Right atrium auricular region (tissue), 2 donors: ENCODE measurements around the gene DPP6. TPM values are rescaled to one million over a fixed set of nuclear protein-coding genes. Genes with fewer than 3 reads are reported as not detected.

Source experiments
- DNase-seq: peaks from one replicate; pipeline ENCODE4 v3.0.0-alpha.2; 2019; ENCODE audit warnings: low spot score
- H3K27ac ChIP-seq, 2 donors: fragments of 200-600 bp; sonication (generic); 1 replicate in 1 of 2; 2 replicates in 1 of 2; pipeline ENCODE4 v1.5.1; 2016 to 2019
- H3K27me3 ChIP-seq, 2 donors: fragments of 200-600 bp; sonication (generic); one replicate each; pipeline versions ENCODE4 v1.5.1 to v1.6.0; 2017 to 2019
- H3K36me3 ChIP-seq: fragments of 200-600 bp; sonication (generic); one replicate; pipeline ENCODE4 v1.5.1; 2016
- H3K4me1 ChIP-seq, 2 donors: fragments of 200-600 bp; sonication (generic); one replicate each; pipeline versions ENCODE4 v1.5.1 to v1.6.0; 2017 to 2019
- H3K4me3 ChIP-seq, 2 donors: fragments of 200-600 bp; sonication (generic); 1 replicate in 1 of 2; 2 replicates in 1 of 2; pipeline ENCODE4 v1.5.1; 2017 to 2019; ENCODE audit warnings: mild to moderate bottlenecking in 1 of 2, moderate library complexity in 1 of 2
- H3K9me3 ChIP-seq, 2 donors: fragments of 200-600 bp; sonication (generic); one replicate each; pipeline ENCODE4 v1.5.1; 2019
- total RNA-seq, 2 donors: library from RNA; depleted of rRNA; stranded (reverse); fragments of >200 nt; gene quantifications; one replicate each; pipeline ENCODE4 v1.1.0, GENCODE V29; 2016
- TF ChIP-seq, protein P1 (sequence below), 2 donors: fragments of 200-600 bp; sonication (generic); IDR thresholded peaks; one replicate each; pipeline ENCODE4 v1.5.1; 2019; ENCODE audit warnings: antibody characterized with exemption in 2 of 2

The DPP6 gene
- total RNA-seq, 2 donors from 2014 or later, result 0.35 to 0.85 TPM

DNA sequence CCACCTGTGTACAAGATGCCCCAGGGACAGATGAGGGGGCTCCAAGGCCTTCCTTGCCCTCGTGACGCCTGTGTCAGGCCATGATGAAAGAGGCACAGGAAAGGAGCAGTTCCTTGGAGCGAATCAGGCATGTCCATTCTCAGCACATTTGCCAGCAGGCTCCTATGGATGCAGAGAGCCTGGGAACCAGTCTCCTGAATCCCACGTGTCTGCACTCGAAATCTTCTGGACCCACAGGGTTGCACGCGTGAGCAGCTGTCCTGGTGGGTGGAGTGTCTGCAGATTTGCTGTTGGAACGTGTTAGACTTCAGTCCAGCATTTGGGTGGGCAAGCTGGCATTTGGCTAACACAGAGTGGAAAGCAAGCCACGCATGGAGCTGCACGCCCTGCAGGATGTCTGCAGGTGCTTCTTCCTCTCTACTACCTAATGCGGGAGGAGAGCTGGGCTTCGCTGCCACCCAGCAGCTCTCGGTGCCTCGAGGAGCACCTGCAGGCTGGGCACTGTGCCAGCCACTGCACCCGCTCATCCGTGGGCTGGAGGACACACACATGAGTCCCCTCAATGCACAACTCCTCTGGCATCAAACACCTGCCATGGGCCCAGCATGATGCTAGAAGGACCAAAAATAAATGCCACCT is 810.1 kb downstream of the DPP6 start:
- H3K27me3 ChIP-seq, result no peaks in the 10 kb centered on the region
- TF ChIP-seq, protein P1, sequence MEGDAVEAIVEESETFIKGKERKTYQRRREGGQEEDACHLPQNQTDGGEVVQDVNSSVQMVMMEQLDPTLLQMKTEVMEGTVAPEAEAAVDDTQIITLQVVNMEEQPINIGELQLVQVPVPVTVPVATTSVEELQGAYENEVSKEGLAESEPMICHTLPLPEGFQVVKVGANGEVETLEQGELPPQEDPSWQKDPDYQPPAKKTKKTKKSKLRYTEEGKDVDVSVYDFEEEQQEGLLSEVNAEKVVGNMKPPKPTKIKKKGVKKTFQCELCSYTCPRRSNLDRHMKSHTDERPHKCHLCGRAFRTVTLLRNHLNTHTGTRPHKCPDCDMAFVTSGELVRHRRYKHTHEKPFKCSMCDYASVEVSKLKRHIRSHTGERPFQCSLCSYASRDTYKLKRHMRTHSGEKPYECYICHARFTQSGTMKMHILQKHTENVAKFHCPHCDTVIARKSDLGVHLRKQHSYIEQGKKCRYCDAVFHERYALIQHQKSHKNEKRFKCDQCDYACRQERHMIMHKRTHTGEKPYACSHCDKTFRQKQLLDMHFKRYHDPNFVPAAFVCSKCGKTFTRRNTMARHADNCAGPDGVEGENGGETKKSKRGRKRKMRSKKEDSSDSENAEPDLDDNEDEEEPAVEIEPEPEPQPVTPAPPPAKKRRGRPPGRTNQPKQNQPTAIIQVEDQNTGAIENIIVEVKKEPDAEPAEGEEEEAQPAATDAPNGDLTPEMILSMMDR (IDR thresholded peaks at IDR 0.05), result no peak

DNA sequence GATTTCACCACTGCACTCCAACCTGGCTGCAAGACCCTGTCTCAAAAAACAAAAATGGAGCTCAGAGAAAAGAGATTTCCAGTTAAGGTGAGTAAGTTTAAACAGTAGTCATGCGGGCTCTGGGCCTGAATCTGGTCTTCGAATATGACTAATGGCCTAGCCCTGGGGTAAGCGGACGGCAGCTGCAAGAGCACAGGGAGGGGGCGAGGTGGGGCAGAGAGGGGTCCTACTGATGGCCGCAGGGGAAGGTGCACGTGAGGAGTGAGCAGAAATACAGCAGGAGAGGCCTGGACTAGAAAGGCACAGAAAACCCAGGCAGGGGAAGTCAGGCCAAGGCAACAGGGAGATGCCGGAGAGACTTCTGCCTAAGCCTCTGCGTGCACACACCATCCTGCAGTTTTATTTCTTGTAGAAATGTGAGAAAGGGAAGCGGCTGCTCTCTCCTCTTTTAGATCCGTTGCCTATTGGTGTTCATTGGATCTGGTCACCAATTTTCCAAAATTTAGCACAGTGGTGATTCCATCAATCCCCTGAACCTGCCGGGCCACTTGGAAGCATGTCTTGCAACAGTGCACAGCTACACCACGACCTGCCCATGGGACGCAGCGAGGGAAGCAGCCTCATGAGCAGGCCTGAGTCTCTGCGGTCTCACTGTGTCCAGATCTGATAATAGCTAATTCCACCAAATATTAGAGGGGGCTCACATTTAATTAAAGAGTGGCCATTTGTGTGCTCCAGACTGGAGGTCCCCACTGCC is 811.7 kb downstream of the DPP6 start:
- no peaks in the 10 kb centered on the region for H3K4me1 ChIP-seq
- no peak overlapping the region for H3K4me3 ChIP-seq
- H3K27me3 ChIP-seq, result no peaks in the 10 kb centered on the region
- TF ChIP-seq, protein P1 (IDR thresholded peaks at IDR 0.05), result no peak
- no peak for DNase-seq
- H3K9me3 ChIP-seq, result no peaks in the 10 kb centered on the region
- no peaks in the 10 kb centered on the region for H3K36me3 ChIP-seq
- H3K27ac ChIP-seq, result no peak overlapping the region

More for the DNA sequence above, 810.1 kb downstream of the DPP6 start:
- Histone ChIP-seq H3K4me1 (no peaks in the 10 kb centered on the region), H3K4me3 (no peak overlapping the region), H3K9me3 (no peaks in the 10 kb centered on the region), H3K27ac (no peak overlapping the region), H3K36me3 (no peaks in the 10 kb centered on the region)
- no peak for DNase-seq

DNA sequence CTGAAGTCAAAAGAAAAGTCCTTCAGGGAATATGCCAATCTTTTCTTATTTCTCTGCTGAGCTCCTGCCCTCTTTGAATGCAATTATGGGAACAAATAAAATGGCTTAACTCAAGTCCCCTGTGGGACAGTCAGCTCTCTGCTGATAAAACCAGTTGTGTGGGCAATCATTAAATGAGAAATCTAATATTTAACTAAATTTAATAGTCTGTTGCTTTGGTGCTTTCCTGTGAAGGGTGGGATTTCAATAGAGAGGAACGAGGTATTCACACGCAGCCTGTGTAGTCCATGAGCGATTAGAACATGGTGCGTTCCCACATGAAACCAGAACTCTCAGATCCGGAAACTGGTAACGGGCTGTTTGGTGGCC is 812.3 kb downstream of the DPP6 start:
- TF ChIP-seq, protein P1 (IDR thresholded peaks at IDR 0.05), result no peak
- no peak for DNase-seq
- no peak overlapping the region for H3K4me3 ChIP-seq
- no peaks in the 10 kb centered on the region for H3K27me3 ChIP-seq
- H3K9me3 ChIP-seq, result no peaks in the 10 kb centered on the region
- no peaks in the 10 kb centered on the region for H3K36me3 ChIP-seq
- H3K4me1 ChIP-seq, result no peaks in the 10 kb centered on the region
- H3K27ac ChIP-seq, result no peak overlapping the region

DNA sequence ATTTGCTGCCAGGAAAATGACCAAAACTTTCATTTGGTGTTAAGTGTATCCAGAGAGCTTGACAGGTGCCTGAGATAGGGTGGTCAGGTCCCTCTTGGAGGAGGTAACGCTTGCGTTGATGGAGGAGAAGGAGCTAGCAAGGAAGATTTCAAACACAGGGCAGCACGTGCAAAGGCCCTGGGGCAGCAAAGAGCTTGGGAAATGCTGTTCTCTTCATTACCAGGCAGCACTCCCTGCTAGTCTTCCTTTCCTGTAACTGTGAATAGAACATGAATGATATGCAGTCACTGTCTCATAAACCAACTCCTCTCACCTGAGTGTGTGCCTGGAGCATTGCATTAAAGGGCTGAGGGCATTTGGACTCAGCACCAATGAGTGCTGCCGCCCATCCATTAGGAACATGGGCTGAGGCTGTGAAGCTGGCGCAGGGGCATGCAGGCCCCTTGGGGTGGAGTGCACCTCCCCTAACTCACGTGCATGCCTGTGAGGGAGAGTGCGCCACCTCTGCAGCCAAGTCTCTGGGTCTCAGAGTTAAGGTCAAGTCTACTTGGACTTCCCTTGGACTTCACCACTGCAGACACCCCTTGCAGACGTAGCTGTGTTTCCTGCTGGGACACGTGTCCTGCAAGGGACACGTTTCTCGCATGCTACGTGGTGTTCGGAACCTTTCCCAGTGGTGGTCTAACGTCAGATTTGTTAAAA is 813.9 kb downstream of the DPP6 start:
- no peak overlapping the region for H3K27ac ChIP-seq
- no peaks in the 10 kb centered on the region for H3K36me3 ChIP-seq
- no peaks in the 10 kb centered on the region for H3K27me3 ChIP-seq
- DNase-seq, result no peak
- H3K4me1 ChIP-seq, result no peaks in the 10 kb centered on the region
- TF ChIP-seq, protein P1 (IDR thresholded peaks at IDR 0.05), result no peak
- H3K9me3 ChIP-seq, result no peaks in the 10 kb centered on the region
- H3K4me3 ChIP-seq, result no peak overlapping the region

DNA sequence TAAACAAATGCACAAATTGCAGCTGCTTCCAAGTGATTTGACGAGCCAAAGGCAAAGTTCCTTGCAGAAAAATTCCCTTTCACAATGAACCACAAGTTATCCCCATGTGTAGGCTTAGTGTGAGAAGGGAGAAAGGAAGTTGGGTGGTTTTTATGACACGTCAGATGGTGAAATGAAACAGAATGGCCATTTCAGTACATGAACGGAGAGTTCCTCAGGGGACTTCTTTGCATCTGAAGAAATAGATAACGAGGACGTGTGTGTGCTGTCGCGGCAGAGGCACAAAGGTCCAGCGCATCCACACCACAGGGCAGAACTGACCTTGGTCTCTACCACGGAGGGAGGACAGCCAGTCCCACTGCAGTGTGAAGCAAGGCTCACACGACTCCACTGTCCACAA is 814.9 kb downstream of the DPP6 start:
- DNase-seq, result no peak
- TF ChIP-seq, protein P1 (IDR thresholded peaks at IDR 0.05), result no peak
- Histone ChIP-seq H3K27me3 (no peaks in the 10 kb centered on the region), H3K4me1 (no peaks in the 10 kb centered on the region), H3K9me3 (no peaks in the 10 kb centered on the region), H3K4me3 (no peak overlapping the region), H3K27ac (no peak overlapping the region), H3K36me3 (no peaks in the 10 kb centered on the region)
